Activated B cell treated with CpG ODN at 0.5 μM for 24 hours (primary cell): ENCODE data around the gene CBFA2T3. TPM values are rescaled to one million over a fixed set of nuclear protein-coding genes. Genes with fewer than 3 reads are reported as not detected.
"Not testable (repeated sequence)": the region's sequence is repeated elsewhere in the genome, so short reads cannot be mapped to it uniquely, and the experiment has no call there.

Source experiments
- ATAC-seq: fragments of 200-7000 bp; cut with Tn5 transposase; one replicate; pipeline ENCODE4 v1.10.0; 2021; ENCODE audit warnings: low read depth, mild to moderate bottlenecking, moderate library complexity
- CTCF ChIA-PET: fragments of 350-600 bp; sonication (Branson Sonifier 250); formaldehyde crosslinking; loops from one replicate; lab custom pipeline; 2021; ENCODE audit warnings: antibody characterized with exemption; lab: Charles Lee
- POLR2A ChIA-PET: fragments of 350-600 bp; sonication (Branson Sonifier 250); formaldehyde crosslinking; loops from one replicate; lab custom pipeline; 2021; ENCODE audit warnings: antibody characterized with exemption; lab: Charles Lee
- DNase-seq: peaks from one replicate; pipeline ENCODE4 v3.0.0; 2022
- H3K27ac Mint-ChIP-seq: one replicate; pipeline ENCODE4 v1.8.0; 2020; ENCODE audit warnings: mixed read lengths
- H3K27me3 Mint-ChIP-seq: one replicate; pipeline ENCODE4 v1.8.0; 2021; ENCODE audit warnings: mixed read lengths
- H3K36me3 Mint-ChIP-seq: one replicate; pipeline ENCODE4 v1.8.0; 2021; ENCODE audit warnings: low read depth, mixed read lengths
- H3K4me1 Mint-ChIP-seq: one replicate; pipeline ENCODE4 v1.8.0; 2021; ENCODE audit warnings: mixed read lengths
- H3K4me3 Mint-ChIP-seq: one replicate; pipeline ENCODE4 v1.8.0; 2020; ENCODE audit warnings: mild to moderate bottlenecking, mixed read lengths
- H3K9me3 Mint-ChIP-seq: one replicate; pipeline ENCODE4 v1.8.0; 2020; ENCODE audit warnings: mixed read lengths
- intact Hi-C: fragments of 100-400 bp; cut with micrococcal nuclease; formaldehyde crosslinking; loops from one replicate; pipeline ENCODE4 v1.15.1; 2024
- total RNA-seq: library from RNA; stranded (reverse); gene quantifications from 2 replicates; pipeline ENCODE4 v1.2.3, GENCODE V29; 2022
- TF ChIP-seq, protein P1 (sequence below): fragments of 200-600 bp; IDR thresholded peaks from one replicate; pipeline ENCODE4 v1.8.0; 2022; ENCODE audit warnings: antibody characterized with exemption, mild to moderate bottlenecking

CBFA2T3 gene
- total RNA-seq, 1 donor from 2014 or later, result 63.3 TPM

DNA sequence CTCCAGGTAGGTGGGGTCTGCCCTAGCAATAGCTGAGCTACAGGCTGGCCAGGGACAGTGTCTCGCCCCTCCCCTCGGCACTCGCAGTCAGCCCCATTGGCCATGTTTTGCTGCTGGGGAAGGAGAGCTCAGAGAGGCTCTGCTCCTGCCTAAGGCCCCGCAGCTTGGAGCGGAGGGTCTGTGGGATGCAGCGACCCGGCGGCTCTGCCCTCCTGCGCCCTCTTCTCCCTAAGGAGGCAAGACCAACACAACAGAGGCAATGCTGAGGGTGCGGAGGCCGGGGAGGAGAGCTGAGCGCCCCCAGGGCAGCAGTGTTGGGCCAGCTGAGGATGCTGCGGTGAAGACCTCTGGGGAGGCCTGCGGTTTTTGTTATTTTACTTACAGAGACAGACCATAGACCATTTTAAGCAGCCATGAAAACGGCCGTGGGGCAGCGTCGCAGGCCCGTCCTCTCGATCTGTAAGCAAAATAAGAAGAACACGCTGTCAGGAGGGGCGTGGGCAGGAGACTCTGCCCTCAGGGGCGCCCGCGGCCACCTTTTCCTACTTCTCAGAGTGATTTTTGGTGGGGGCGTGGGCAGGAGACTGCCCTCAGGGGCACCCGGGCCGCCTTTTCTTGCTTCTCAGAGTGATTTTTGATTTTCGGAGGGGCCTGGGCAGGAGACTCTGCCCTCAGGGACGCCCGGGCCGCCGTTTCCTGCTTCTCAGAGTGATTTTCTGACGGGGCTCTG, 79.1 kb downstream of the CBFA2T3 start:
- no peaks in the 10 kb centered on the region for H3K27me3 Mint-ChIP-seq
- DNase-seq, result no peak
- peaks cover 13% of the 10 kb centered on the region for H3K4me1 Mint-ChIP-seq
- POLR2A ChIA-PET, result no interaction called here
- H3K4me3 Mint-ChIP-seq, result no peak overlapping the region
- no peaks in the 10 kb centered on the region for H3K9me3 Mint-ChIP-seq
- H3K36me3 Mint-ChIP-seq, result peaks cover 35% of the 10 kb centered on the region
- TF ChIP-seq, protein P1, sequence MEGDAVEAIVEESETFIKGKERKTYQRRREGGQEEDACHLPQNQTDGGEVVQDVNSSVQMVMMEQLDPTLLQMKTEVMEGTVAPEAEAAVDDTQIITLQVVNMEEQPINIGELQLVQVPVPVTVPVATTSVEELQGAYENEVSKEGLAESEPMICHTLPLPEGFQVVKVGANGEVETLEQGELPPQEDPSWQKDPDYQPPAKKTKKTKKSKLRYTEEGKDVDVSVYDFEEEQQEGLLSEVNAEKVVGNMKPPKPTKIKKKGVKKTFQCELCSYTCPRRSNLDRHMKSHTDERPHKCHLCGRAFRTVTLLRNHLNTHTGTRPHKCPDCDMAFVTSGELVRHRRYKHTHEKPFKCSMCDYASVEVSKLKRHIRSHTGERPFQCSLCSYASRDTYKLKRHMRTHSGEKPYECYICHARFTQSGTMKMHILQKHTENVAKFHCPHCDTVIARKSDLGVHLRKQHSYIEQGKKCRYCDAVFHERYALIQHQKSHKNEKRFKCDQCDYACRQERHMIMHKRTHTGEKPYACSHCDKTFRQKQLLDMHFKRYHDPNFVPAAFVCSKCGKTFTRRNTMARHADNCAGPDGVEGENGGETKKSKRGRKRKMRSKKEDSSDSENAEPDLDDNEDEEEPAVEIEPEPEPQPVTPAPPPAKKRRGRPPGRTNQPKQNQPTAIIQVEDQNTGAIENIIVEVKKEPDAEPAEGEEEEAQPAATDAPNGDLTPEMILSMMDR, result no peak
- intact Hi-C loops, result no loop called here
- no peak for ATAC-seq
- CTCF ChIA-PET, result no interaction called here
- no peak overlapping the region for H3K27ac Mint-ChIP-seq

GRCh38 chr16:88896238-88897070, 80.6 kb downstream of the CBFA2T3 start:
- no peaks in the 10 kb centered on the region for H3K9me3 Mint-ChIP-seq
- peaks cover 41% of the 10 kb centered on the region for H3K36me3 Mint-ChIP-seq
- ChIA-PET POLR2A (no interaction called here), CTCF (no interaction called here)
- no peaks in the 10 kb centered on the region for H3K27me3 Mint-ChIP-seq
- DNase-seq (no peak), ATAC-seq (no peak)
- H3K4me3 Mint-ChIP-seq, result no peak overlapping the region
- peaks cover 13% of the 10 kb centered on the region for H3K4me1 Mint-ChIP-seq
- H3K27ac Mint-ChIP-seq, result no peak overlapping the region
- intact Hi-C loops, result no loop called here
- TF ChIP-seq, protein P1, result no peak

DNA sequence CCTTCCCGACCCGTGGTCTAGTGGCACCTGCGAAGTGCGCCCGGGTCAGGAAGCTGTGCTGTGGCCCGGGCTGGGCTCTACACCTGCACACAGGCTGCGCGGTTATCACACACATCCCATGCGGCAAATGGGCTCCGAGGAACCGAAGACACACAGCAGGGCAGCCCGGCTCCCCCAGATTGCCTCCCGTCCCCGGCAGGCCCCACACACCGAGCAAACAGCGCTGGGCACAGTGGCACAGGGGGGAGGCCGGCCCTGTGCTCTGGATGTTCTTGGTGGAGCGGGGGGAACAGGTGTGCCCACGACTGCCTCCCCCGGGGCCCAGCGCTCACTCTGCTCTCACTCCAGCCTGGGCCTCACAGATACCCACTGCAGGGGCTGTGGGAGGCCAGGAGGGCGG, 81.7 kb downstream of the CBFA2T3 start:
- Mint-ChIP-seq H3K4me1 (peaks cover 13% of the 10 kb centered on the region), H3K9me3 (no peaks in the 10 kb centered on the region), H3K36me3 (peaks cover 49% of the 10 kb centered on the region), H3K27me3 (no peaks in the 10 kb centered on the region), H3K27ac (no peak overlapping the region), H3K4me3 (peak overlapping the region; percentile 35)
- ChIA-PET POLR2A (no interaction called here), CTCF (no interaction called here)
- DNase-seq (no peak), ATAC-seq (no peak)
- intact Hi-C loops, result no loop called here
- TF ChIP-seq, protein P1, result no peak

- DNase-seq (no peak), ATAC-seq (peak; percentile 75)
- intact Hi-C loops, result no loop called here
- peak overlapping the region; percentile 35 for H3K4me3 Mint-ChIP-seq
- H3K36me3 Mint-ChIP-seq, result peaks cover 51% of the 10 kb centered on the region
- POLR2A ChIA-PET, result no interaction called here
- H3K27ac Mint-ChIP-seq, result peak overlapping the region; percentile 50
- CTCF ChIA-PET, result no interaction called here
- TF ChIP-seq, protein P1, result no peak
- no peaks in the 10 kb centered on the region for H3K9me3 Mint-ChIP-seq
- peaks cover 13% of the 10 kb centered on the region for H3K4me1 Mint-ChIP-seq
- no peaks in the 10 kb centered on the region for H3K27me3 Mint-ChIP-seq
These were observed 82.2 kb downstream of the CBFA2T3 start for GRCh38 chr16:88894681-88895300.

DNA sequence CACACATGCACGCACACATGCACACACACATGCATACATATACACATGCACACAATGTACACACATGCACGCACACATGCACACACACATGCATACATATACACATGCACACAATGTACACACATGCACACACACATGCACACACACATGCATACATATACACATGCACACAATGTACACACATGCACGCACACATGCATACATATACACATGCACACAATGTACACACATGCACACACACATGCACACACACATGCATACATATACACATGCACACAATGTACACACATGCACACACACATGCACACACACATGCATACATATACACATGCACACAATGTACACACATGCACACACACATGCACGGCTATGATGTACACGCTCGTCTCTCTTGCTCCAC, 82.7 kb downstream of the CBFA2T3 start:
- CTCF ChIA-PET, H3K9me3 Mint-ChIP-seq, H3K4me3 Mint-ChIP-seq, POLR2A ChIA-PET, DNase-seq, H3K27me3 Mint-ChIP-seq, ATAC-seq, intact Hi-C loops: not testable (repeated sequence)
- Mint-ChIP-seq H3K4me1 (peaks cover 13% of the 10 kb centered on the region), H3K27ac (peak overlapping the region; percentile 50), H3K36me3 (peaks cover 50% of the 10 kb centered on the region)
